NCI-H2171 treated with DMSO at 0.1 percent for 48 hours (cell line): ENCODE data around the gene TP53INP2.
"Not testable (repeated sequence)": the region's sequence is repeated elsewhere in the genome, so short reads cannot be mapped to it uniquely, and the experiment has no call there.

ENCODE experiments used
- DNase-seq: peaks from one replicate; lab custom pipeline; 2025; lab: John Stamatoyannopoulos, UW

TP53INP2 gene

GRCh38 chr20:34704177-34705007 is at the start of gene TP53INP2:
TSS of gene TP53INP2 (plus strand) at chr20:34704344. CDS start at chr20:34708740, 4,396 bp downstream.
- DNase-seq: peak; percentile 97

GRCh38 chr20:34658654-34659053 is 45.5 kb upstream of the TP53INP2 start:
- not testable (repeated sequence) for DNase-seq

GRCh38 chr20:34661811-34662210 is 42.3 kb upstream of the TP53INP2 start:
- DNase-seq: not testable (repeated sequence)

- no peak for DNase-seq
Observed at GRCh38 chr20:34663213-34663943, 40.8 kb upstream of the TP53INP2 start.

- not testable (repeated sequence) for DNase-seq
Observed at GRCh38 chr20:34664751-34665150, 39.4 kb upstream of the TP53INP2 start.

- DNase-seq: no peak
Observed at GRCh38 chr20:34669094-34669493, 35.0 kb upstream of the TP53INP2 start.

GRCh38 chr20:34673412-34673811 is 30.7 kb upstream of the TP53INP2 start:
- DNase-seq: no peak

GRCh38 chr20:34675561-34675960 is 28.6 kb upstream of the TP53INP2 start:
- DNase-seq: no peak

- DNase-seq: no peak
Observed at GRCh38 chr20:34675993-34676641, 28.0 kb upstream of the TP53INP2 start.

- peak; percentile 98 for DNase-seq
Observed at GRCh38 chr20:34676642-34677373, 27.3 kb upstream of the TP53INP2 start, which contains the start of gene PIGU. TSS of gene PIGU (minus strand) at chr20:34677092. CDS start at chr20:34677085, 7 bp downstream.

GRCh38 chr20:34680586-34681175 is 23.5 kb upstream of the TP53INP2 start:
- no peak for DNase-seq

GRCh38 chr20:34683667-34684066 is 20.5 kb upstream of the TP53INP2 start:
- DNase-seq: no peak

GRCh38 chr20:34689486-34689885 is 14.7 kb upstream of the TP53INP2 start:
- DNase-seq: no peak

GRCh38 chr20:34691838-34692237 is 12.3 kb upstream of the TP53INP2 start:
- DNase-seq: no peak

- DNase-seq: peak; percentile 19
Observed at GRCh38 chr20:34693414-34693813, 10.7 kb upstream of the TP53INP2 start.

- DNase-seq: peak; percentile 67
Observed at GRCh38 chr20:34701405-34702085, 2.6 kb upstream of the TP53INP2 start.

GRCh38 chr20:34703061-34703423 is 1.1 kb upstream of the TP53INP2 start:
- no peak for DNase-seq

- DNase-seq: peak; percentile 63
Observed at GRCh38 chr20:34703424-34704176, 544 bp upstream of the TP53INP2 start.

GRCh38 chr20:34705008-34705396 is 858 bp downstream of the TP53INP2 start:
- DNase-seq: no peak
